Jurkat, Clone E6-1 (cell line): ENCODE measurements around the gene HSD11B2.

Source experiments
- DNase-seq: peaks from one replicate; pipeline ENCODE4 v3.0.0-alpha.2; 2011; ENCODE audit warnings: low read depth, low spot score
- H3K4me3 ChIP-seq: 2 replicates; pipeline ENCODE4 v1.5.1; 2011; ENCODE audit warnings: mild to moderate bottlenecking, low read length, control low read depth, moderate library complexity

Gene HSD11B2

GRCh38 chr16:67461600-67462278 lies 30.8 kb downstream of the HSD11B2 start:
- DNase-seq = no peak
- H3K4me3 ChIP-seq = no peak overlapping the region

- no peak for DNase-seq
- H3K4me3 ChIP-seq = no peak overlapping the region
Measured at GRCh38 chr16:67462279-67462655, 31.3 kb downstream of the HSD11B2 start.

- DNase-seq = no peak
- H3K4me3 ChIP-seq = no peak overlapping the region
Measured at GRCh38 chr16:67463059-67463458, 32.1 kb downstream of the HSD11B2 start.

GRCh38 chr16:67463691-67464090 lies 32.8 kb downstream of the HSD11B2 start:
- no peak overlapping the region for H3K4me3 ChIP-seq
- DNase-seq = no peak

- no peak overlapping the region for H3K4me3 ChIP-seq
- no peak for DNase-seq
Measured at GRCh38 chr16:67464565-67464964, 33.6 kb downstream of the HSD11B2 start.

GRCh38 chr16:67466581-67466980 lies 35.7 kb downstream of the HSD11B2 start:
- H3K4me3 ChIP-seq = no peak overlapping the region
- no peak for DNase-seq

GRCh38 chr16:67468731-67469130 lies 37.8 kb downstream of the HSD11B2 start:
- DNase-seq = no peak
- no peak overlapping the region for H3K4me3 ChIP-seq

- no peak overlapping the region for H3K4me3 ChIP-seq
- no peak for DNase-seq
Measured at GRCh38 chr16:67470359-67470758, 39.4 kb downstream of the HSD11B2 start.

GRCh38 chr16:67471758-67472384 lies 41.0 kb downstream of the HSD11B2 start:
- no peak for DNase-seq
- no peak overlapping the region for H3K4me3 ChIP-seq

- no peak overlapping the region for H3K4me3 ChIP-seq
- DNase-seq = no peak
Measured at GRCh38 chr16:67474551-67475455, 43.9 kb downstream of the HSD11B2 start.

GRCh38 chr16:67477960-67478554 lies 47.1 kb downstream of the HSD11B2 start:
- no peak for DNase-seq
- no peak overlapping the region for H3K4me3 ChIP-seq

GRCh38 chr16:67480833-67481560 lies 50.1 kb downstream of the HSD11B2 start, which contains the start of gene ATP6V0D1:
ATP6V0D1 (minus strand) TSS chr16:67481157; CDS start chr16:67481086, 71 bp downstream.
- peak within 1 kb of the TSS; percentile 75 for H3K4me3 ChIP-seq
- peak; percentile 95 for DNase-seq

- H3K4me3 ChIP-seq = peak overlapping the region; percentile 75
- DNase-seq = peak; percentile 42
Measured at GRCh38 chr16:67481561-67482232, 50.8 kb downstream of the HSD11B2 start.

GRCh38 chr16:67482233-67482924 lies 51.5 kb downstream of the HSD11B2 start:
- no peak for DNase-seq
- H3K4me3 ChIP-seq = peak overlapping the region; percentile 75

- DNase-seq = no peak
- peak within 1 kb of the TSS; percentile 75 for H3K4me3 ChIP-seq
Measured at GRCh38 chr16:67483150-67483549, 52.2 kb downstream of the HSD11B2 start, which contains the start of gene AGRP. AGRP (minus strand) TSS chr16:67483547; CDS start chr16:67483398, 149 bp downstream.

- DNase-seq = no peak
- no peak overlapping the region for H3K4me3 ChIP-seq
Measured at GRCh38 chr16:67483731-67484525, 53.0 kb downstream of the HSD11B2 start.

GRCh38 chr16:67486805-67487204 lies 55.9 kb downstream of the HSD11B2 start:
- H3K4me3 ChIP-seq = no peak overlapping the region
- DNase-seq = no peak
